Right lobe of liver (tissue), 4 donors: ENCODE data around the gene GALNT17.

Experiments
- CTCF ChIP-seq, 4 donors: fragments of 200-600 bp in 3 of 4; fragments of 450-650 bp in 1 of 4; IDR thresholded peaks; one replicate each; pipeline versions ENCODE4 v1.5.1 to v1.8.0; 2016 to 2022; ENCODE audit warnings: antibody characterized with exemption in 4 of 4, mild to moderate bottlenecking in 2 of 4
- POLR2A ChIP-seq: fragments of 450-650 bp; IDR thresholded peaks from one replicate; pipeline ENCODE4 v1.6.1; 2017; ENCODE audit warnings: antibody characterized with exemption, mild to moderate bottlenecking
- donor health status: DM: no; HTN: no; CAD: no.
- donor health status: DM: no; HTN: no; CAD: no.
- donor health status: DM: no; HTN: yes; CAD: no.

DNA sequence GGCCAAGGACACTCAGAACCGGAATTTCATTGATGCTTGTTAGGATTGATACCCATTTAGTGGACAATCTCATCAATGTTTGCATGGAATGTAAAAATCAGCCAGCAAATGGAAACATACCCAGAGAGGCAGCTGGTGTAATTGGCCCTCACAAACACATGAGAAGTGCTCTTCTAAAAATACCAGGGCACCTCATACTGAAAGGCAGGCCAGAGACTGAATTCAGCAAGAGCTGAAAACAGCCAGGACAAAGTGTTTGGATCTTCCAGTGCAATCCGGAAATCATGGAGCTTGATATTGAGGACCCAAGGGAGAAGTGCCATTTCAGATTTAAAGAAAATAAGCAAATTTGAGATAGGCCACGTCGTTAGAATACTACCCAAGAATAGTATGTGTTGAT lies 498.6 kb downstream of the GALNT17 start:
- TF ChIP-seq CTCF (IDR thresholded peaks at IDR 0.05) (no peak), POLR2A (no peak)
